ENCODE data around the gene LRRC61.

Gene LRRC61

DNA sequence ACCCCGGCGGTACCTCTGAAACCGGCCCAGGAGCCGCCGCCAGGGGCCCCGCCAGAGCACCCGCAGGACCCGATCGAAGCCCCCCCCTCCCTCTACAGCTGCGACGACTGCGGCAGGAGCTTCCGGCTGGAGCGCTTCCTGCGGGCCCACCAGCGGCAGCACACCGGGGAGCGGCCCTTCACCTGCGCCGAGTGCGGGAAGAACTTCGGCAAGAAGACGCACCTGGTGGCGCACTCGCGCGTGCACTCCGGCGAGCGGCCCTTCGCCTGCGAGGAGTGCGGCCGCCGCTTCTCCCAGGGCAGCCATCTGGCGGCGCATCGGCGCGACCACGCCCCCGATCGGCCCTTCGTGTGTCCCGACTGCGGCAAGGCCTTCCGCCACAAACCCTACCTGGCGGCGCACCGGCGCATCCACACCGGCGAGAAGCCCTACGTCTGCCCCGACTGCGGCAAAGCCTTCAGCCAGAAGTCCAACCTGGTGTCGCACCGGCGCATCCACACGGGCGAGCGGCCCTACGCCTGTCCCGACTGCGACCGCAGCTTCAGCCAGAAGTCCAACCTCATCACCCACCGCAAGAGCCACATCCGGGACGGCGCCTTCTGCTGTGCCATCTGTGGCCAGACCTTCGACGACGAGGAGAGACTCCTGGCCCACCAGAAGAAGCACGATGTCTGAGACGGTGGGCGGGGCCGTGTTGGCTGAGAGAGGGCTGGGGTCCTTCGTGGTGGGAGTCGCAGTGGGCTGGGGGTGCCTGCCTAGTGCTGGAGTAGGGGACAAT is 49.3 kb downstream of the LRRC61 start:
- no peak for DNase-seq

DNA sequence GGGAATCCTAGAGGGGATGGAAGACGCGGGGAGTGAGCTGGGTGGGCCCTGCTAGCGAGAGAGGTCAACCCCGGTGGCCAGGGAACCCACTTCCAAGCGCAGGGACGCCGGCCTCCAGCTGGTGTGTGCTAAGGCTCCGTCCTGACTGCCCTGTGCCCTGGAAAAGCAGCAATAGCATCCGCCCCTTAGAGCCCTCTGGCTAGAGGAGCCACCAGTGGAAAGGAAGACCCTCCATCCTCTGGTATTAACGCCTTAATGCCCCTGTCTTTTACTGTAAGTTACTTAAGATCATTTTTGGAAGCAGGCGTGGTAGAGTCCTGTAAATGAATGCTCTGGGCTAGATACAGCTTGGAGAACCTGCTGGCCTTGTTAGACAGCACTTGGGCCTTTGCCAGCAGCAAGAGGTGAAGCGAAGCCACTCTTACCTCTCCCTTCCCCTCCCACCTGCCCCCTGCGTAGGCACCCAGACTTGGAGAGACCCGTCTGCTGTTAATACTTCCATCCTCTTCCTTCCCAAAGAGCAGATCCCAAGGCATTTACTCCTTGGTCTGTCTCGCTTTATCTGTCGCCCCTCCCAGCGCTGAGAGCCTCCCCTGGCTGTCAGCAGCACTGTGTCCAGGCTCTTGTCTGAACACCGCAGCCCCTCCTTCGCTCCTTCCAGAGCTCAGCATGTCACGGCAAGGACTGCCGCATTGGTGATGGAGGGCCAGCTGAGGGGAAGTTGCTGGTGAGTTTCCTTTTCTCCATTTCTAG is 50.1 kb downstream of the LRRC61 start:
- DNase-seq = no peak

DNA sequence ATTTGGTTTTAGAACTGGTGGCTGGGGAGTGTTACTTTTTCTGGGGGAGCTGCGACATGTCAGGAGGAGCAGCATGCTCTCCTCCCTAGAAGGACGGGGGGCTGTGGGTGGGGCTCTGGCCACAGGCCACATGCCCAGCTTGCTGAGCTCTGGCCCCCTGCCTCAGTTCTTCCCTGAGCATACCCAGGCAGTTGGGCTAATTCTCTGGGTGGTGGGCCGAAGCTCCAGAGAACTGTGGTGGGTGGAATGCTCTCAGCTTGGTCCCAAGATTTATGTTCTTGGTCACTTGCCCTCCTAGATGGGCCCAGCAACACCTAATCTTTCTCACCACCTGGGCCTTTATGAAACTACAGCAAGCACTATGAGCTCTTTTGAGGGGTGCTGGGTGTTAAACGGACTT is 50.9 kb downstream of the LRRC61 start:
- no peak for DNase-seq

DNA sequence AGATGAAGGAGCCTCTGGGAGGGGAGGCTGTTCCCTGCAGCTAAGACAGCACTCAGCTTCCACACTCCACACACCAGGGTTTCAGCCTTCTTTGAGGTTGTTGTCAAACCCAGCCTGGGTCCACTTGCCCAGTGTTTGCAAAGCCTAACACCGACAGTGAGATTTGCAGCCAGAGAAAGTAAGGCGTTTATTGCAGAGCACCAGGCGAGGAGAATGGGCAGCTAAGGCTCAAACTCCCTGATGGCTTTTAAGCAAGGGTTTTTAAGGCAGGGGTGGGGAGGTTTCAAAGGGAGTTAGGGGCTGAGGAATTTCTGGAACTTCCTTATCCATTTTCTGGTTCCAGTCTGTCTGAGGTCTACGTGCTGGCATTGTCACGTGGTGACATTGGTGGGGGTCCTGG is 51.3 kb downstream of the LRRC61 start:
- no peak for DNase-seq

DNA sequence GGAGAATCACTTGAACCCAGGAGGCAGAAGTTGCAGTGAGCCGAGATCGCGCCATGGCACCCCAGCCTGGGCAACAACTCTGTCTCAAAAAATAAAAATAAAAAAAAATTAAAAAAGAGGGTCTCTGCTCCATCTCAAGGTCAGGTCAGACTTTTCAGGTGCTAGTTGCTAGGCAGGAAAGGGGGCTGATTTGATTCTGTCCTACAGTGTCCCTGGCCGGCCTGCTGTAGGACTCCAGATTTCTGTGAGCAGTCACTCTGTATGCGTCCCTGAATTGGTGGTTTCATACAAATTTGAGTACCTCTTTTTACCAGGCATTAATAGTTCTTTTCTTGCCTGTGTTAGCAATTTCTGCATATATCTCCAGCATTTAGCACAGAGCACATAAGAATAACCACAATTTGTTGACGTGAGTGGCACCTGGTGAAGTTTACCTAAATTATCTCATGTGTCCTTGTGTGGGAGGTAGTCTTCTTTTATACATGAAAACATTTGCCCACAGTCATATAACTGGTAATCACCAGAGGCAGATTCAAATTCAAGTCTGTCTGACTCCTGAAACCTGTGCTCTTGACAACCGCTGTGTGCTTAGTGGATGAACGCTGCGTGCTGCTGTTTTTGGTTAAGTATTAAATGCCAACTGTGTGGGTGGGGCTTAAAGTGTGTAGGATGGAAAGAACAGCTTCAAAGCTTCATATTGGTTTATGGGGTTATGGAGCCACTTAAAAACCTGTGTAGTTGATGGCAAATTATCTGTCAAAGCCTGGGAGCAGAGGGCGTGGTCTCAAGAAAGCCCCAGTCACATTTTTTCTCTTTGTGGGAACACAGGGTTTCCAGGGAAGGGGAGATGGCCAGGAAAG is 52.7 kb downstream of the LRRC61 start:
- DNase-seq = no peak

DNA sequence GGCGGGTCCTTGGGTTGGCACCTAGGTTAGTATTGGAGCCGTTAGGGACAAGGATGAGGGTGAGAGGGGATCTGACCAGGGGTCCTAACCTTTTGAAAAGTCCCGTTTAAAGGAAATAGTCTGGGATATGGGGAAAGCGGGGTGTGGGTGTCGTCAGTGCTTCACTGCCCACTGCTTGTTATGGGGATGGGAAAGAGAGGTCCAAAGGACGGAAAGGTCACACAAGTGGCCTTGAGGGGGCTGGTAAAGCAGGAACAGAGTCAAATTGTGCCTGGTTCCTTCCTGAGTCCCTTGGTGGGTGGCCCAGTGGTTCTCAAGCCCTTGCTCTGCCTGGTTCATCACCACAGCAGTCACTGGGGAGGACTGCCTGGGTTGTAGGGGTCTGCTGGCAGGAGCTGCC is 53.4 kb downstream of the LRRC61 start:
- DNase-seq = no peak

DNA sequence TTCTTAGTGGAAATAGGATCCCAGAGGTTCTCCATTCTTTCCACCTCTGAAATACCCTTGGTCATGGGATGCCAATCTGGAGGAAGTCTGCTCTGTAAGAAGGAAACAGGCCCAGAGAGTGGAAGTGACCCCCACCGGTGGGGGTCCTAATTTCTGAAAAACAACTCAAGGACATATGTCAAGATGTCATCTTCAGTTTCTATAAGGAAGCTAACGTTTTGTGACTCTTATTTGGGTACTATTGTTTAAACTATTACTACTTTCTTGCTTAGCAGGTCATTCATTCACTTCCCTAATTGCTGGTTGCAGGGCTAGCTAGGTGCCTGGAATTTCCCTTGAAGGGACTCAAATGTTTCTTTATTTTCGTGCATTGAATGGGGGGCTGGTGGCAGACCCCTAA is 54.0 kb downstream of the LRRC61 start:
- DNase-seq = peak; percentile 15

DNA sequence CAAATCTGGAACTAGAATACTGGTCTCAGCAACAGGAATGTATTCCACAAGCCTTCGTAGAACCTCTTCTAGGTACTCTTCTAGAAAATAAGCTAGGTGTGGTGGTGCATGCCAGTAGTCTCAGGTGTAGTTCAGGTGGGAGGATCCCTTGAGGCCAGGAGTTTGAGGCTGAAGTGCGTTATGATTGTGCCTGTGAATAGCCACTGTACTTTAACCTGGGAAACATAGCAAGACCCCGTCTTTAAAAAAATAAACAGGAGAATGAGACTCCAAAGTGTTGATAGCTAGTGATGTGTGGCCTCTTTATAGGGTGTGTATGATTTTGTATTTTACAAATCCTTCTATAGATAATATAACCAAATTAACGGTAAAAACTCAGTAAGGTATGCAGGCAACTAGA is 54.5 kb downstream of the LRRC61 start:
- DNase-seq = no peak

DNA sequence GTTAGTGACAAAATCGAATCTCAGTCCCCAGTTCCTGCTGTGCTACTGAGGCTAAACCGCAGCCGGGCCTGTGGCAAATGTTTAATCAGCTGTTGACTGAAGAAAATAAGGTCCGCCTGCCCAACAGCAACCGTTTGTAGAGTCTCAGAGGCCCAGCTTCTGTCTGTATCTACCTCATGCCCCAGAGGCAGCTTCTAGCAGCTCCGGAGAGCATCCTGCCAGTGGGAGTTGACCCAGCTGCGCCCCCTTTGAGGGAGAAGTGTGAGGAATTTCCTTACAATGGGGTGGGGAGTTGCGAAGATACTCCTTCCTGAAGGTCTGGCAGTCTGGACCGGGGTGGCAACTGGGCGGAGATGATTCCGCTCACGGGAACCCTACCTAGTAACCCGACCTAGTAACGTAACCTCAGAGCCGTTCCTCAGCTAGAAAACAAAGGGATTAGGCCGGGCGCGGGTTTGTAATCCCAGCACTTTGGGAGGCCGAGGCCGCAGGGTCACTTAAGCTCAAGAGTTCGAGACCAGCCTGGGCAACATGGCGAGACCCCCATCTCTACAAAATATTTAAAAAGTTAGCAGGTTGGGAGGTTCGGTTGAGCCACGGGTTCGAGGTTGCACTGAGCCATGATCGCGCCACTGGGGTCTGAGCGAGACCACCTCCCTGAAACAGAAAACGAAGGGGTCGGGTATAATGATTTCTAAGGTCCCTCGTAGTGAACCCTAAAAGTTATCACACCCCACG is 55.1 kb downstream of the LRRC61 start:
- DNase-seq = peak; percentile 92

DNA sequence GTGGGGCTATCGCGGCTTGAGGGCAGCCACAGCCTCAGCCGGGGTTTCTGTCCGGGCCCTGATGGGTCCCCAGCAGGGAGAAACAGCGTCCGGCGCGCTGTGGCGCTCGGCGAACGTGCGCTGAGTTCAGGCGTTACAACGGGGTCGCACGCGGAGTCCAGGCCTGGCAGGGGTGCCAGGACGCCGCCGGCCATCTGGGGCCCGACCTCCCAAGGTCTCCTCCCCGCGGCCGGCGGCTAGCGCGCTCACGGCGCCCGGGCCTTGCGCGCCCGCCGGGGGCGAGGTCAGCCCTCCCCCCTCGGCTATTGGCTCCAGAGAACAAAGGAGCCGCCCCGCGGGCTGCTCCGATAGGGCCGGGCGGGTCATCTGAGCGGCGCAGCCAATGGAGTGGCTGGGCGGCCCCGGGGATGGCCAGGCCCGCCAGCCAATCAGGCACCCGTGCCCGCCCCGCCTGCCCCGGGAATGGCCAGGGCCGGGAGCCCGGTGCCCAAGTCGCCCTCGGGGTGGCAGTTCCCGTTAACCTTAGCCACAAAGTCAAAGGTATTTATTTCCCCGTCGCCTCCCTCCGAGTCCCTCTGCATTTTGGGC is 55.8 kb downstream of the LRRC61 start, which contains the start of gene ZNF775:
Gene ZNF775, plus strand, starts transcription at position 478 of the 588 bp plus-strand sequence. CDS start 9,141 bp downstream, outside the sequence.
- DNase-seq = peak; percentile 93

DNA sequence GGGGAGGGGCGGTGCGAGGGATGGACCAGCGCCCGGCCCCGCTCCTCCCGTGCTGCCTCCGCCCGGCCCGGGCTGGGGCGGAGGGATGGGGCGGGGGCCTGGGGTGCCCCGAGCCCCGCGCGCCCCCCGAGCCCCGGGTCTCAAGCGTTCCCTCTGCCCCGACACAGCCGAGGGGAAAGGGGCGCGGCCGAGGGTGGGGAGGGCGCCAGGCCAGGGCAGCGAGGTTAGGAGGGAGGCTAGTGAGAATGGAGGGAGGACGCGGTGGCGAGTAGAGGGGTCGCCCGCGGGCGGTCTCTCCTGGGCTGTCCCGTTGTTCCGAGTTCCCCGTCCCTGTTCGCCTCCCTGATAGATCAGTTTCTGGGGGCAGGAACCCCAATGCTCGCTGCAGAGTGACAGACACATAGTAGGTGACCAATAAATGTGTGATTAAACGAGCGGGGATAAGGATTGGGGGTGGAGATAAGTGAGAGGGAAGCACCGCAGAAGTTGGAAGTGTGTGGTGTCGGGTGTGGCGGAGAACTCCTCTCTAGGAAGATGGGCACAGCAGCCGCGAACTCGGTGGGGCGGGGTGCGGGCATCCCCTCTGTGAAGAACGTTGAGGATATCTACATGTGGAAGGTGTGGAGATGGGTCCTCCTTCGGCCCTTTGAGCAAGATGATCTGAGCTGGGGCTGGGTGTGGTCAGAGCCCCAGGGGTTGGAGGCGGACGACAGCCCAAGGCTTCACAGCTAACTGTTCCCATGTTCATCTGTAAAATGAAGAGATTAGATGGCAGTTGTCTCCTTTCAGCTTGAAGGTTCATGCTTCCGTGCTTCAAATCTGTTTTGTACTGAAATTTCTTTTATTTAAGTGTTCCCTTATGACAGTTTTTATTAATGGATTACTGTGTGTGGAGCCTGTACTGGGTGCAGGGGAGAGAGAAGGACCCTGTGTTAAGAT is 56.6 kb downstream of the LRRC61 start:
- peak; percentile 20 for DNase-seq

DNA sequence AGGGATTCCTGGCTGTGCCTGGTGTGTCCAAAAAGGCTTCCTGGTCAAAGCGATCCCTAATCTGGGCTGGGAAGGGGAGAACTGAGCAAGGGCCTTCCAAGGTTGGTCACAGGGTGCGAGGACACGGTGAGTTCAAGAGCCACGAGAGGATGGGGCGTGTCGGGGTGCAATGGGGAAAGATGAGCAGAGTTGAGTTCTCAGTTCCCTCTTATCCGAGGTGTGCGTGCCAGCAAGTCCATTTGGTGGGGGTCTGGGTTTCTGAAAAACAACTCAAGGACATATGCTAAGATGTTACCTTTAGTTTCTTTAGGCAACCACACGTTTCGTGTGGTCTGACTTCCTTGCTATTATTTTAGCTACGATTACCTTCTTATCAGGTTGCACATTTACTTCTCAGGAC is 57.3 kb downstream of the LRRC61 start:
- DNase-seq = no peak

DNA sequence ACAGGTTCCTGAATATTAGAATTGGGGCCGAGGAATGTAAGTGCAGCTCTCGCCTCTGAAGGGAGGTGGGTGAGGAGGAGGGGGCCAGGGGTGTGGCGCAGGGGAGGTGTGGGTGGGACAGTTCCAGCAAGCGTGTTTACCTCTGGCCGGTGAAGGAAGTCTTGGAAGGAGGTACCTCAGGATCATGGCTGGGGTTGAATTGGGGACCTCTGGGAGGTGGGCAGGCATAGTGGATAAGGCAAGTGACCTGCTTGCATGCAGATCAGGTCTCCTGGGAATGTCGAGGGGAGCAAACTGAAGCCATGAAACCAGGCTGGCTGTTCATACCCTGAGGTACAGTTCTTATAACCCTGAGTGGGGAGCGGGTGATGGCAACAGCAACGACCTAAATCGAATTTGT is 57.9 kb downstream of the LRRC61 start:
- DNase-seq = no peak

DNA sequence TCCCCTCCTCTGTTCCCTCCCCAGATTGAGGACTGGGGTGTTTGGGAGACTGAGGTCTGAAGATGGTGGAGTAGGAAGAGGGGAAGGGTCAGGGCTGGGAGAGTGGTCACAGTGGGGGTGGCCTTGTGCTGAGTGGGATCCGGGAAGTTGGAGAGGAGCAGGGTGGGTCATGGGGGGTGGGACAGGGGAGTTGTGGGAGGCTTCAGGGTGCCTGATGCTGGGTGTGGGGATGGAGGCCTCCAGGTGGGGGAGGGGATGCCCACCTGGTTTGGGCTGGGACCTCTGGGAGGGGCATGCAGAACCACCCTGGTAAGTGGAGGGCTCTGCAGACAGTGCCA is 58.6 kb downstream of the LRRC61 start:
- DNase-seq = no peak

DNA sequence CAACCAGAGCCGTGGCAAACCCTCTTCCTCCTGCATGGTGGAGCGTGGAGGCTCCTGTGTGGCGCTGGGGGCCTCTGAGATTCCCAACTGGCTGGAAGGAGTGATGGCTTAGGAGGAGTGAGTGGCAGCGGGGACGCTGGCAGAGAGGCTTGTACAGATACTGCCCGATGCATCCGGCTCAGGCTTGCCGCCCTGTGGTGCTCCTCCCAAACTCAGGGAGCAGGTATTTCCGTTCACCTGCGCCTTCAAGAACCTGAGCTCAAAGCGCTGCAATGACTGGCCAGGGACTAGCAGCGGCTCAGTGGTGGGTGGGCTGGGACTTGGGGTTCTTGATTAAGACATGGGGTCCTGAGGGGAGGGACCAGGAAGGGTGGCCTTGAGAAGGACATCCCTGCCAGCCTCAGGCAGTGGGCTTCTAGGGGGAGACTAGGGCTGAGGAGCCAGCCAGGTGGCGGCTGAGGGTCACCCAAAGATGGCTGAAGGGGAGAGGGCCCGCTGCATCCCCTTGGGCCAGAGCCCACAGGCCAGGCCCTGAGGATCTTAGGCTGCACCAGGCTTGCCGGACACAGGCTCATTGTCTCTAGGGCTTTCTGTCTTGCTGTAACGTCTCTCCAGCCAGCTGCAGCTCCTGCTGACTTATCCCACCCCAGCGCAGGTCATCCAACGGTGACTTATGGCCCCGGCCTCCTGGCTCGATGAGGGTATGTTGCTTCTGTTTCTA is 59.1 kb downstream of the LRRC61 start:
- DNase-seq = no peak

DNA sequence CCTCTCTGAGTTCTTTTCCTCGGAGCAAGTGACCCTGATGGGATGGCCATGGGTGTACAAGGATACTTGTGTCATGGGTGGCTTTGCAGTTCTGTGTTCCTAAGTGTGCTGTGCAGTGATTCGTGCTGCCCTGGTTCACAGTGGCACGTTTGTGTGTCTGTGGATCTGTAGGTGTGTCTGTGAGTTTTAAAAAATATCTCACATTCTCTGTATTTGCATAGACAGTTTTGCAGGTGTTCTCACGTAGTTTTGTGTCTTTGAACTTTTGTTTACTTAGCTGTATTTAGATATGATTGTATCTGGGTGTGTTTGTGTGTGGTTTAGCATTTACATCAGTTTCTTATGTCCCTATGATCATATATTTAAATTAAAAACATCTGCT is 59.7 kb downstream of the LRRC61 start:
- DNase-seq = no peak

DNA sequence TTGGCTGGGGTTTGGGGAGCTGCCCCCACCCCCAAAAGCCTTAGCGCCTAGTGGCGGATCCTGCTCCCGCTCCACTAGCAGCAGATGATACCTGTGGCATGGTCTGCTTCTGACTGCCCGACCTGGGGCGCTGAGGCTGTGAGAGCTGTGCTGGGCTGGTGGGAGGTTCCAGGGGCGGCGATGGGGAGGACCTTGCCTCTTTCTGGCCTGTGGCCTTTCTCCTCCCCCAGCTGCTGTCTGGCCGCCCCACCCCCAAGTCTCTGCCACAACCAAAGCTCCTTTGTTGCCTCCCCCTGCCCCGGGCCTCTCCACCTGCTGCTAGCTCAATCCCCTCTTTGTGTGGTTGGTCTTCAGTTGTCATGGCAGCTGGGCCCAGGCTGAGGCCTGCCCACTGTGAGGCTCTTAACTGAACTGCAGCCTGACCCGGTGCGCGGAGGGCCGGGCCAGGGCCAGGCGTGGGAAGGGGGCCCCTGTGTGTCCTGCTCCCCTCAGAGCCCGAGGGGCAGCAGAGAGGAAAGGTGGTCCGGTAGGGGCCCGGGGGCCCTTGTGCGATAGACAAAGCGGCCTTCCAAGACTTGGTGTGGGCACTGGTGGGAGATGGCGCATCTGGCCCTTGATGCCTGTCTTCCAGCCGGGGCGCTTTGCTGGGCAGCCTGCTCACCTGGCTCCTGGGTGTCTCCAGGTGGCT is 60.7 kb downstream of the LRRC61 start:
- no peak for DNase-seq

DNA sequence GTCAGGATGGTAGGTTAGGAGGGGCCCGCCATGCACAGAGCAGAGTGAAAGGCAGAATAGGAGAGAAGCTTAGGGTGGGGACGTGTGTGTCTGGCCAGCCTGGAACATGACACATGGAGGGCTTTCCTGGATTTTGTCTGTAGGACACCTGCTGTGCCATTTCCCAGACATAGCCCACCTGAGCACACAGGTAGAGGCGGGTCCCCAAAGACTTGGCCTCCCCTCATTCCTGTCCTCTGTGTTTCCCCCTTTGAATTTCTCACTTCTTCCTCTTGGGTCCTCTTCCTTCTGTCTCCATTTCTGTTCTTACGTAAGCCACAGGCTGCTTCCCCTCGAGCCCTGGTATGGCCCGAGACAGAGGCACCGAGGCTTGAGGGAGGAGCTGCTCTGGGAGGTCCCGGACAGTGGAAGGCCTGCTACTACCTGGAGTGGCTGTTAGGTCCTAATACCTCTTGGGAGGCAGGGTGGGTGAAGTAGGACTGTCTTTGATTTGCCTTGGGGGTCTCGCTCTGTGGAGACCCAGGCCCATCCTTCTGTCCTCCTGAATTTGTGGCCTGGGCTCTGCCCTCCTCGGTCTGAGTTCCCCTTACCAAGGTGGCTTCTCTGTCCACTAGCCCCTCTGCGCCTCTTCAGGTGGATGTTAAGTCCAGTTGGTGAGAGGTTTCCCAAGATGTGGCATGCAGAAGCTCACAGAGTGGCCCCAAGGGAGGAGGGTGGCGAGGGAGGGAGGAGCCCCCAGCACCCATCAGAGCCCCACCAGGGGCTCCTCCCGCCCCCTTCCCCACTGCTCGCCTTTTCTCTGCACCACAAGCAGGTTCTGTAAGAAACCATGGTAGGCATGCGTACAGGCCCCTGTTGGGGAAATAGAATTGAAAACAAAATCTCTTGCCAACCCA is 61.5 kb downstream of the LRRC61 start:
- DNase-seq = peak; percentile 77

DNA sequence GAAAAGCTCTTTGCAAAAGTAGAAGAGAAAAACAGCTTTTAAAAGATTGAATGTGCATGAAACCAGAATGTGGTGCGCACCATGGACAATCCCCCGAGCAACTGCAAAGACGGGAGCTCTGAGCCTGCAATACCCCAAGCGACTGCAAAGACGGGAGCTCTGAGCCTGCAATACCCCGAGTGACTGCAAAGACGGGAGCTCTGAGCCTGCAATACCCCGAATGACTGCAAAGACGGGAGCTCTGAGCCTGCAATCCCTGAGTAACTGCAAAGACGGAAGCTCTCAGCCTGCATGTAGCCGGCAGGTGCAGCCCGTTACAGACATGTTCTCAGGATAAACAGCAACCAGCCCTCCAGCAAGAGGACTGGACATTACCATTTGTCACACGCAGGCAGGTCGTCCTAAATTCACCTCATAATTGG is 62.2 kb downstream of the LRRC61 start:
- peak; percentile 24 for DNase-seq
